Measurements from ENCODE around the gene TNPO2.

GRCh38 chr19:12665671-12666264 lies 58.0 kb downstream of the TNPO2 start:
- TF ChIP-seq CTCF (IDR thresholded peaks at IDR 0.05) (no peak), POLR2A (IDR thresholded peaks at IDR 0.05) (no peak), EP300 (IDR thresholded peaks at IDR 0.05) (no peak)

Data from tibial nerve (tissue), 4 donors.